GM20431 (cell line): Measurements from ENCODE around the gene FSD1.
"Not testable (repeated sequence)": the region's sequence is repeated elsewhere in the genome, so short reads cannot be mapped to it uniquely, and the experiment has no call there.

Experiments
- in situ Hi-C: fragments of 300-500 bp; cut with MseI, MboI; formaldehyde crosslinking; loops from one replicate; pipeline ENCODE4 v1.15.0; 2020; ENCODE audit warnings: low sequenced_read_pairs; ENCODE audit not compliant: unreplicated experiment

FSD1 gene

GRCh38 chr19:4342314-4342614 is 37.9 kb downstream of the FSD1 start:
- in situ Hi-C loops, result no loop called here

DNA sequence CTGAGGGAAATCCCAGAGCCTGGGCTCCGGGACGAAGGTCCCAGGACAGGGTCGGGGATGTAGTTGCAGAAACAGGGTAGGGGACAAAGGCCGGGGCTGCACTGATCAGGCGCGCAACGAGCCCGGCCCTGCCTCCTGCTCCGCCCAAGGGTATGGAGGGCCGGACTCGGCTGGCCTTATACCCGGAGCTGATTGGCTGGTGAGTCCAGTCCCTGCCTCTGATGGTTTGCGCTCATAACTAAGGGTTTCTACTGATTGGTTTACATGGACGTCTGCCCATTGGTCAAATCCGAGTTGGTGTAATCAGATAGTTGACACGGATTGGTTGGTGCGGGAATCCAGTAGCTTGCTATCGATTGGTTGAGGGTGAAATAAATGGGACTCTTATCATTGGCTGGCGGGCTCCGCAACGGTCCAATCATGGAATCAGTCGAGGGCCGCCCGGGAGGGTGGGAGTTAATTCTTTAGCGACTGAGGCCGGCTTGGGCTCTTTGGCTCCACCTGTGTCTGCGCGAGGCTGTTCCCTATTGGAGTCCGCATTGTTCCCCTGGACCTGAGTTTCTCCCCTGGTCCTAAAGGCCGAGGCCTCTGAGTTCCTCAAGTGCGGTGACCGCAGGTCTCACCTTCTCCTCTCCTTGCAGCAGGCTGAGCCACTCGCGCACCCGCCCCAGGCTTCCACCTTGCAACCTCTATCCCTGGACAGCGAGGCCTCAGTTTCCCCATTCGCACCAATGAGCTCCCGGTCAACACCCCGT is 38.4 kb downstream of the FSD1 start:
- in situ Hi-C loops, result no loop called here

GRCh38 chr19:4343370-4344307 is 39.2 kb downstream of the FSD1 start, which contains the start of gene MPND:
MPND (plus strand) TSS chr19:4343562; CDS start chr19:4343594, 32 bp downstream.
- in situ Hi-C loops, result no loop called here

DNA sequence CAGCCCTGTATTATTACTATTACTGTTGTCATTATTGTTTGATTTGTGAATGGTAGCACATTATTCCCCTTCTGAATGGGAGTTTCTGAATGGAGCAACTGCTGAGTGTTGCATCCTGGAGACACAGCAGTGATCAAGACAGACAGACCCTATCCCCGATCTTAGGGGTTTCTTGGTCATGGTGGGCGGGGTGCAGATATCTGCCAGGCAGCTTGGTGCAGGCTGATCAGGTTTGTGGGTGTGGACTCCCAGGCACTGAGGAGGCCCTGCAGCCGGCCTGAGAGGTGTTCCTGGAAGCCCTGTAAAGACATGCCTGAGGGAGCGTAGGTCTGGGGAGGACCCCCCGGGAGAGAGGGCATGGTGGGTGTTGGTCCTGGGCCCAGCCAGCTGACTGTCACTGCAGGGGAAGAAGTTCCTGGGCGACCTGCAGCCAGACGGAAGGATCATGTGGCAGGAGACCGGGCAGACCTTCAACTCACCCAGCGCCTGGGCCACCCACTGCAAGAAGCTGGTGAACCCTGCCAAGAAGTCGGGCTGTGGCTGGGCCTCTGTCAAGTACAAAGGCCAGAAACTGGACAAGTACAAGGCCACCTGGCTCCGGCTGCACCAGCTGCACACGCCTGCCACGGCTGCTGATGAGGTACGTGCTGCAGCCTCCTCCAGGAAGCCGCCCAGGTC is 41.1 kb downstream of the FSD1 start:
- in situ Hi-C loops, result no loop called here

DNA sequence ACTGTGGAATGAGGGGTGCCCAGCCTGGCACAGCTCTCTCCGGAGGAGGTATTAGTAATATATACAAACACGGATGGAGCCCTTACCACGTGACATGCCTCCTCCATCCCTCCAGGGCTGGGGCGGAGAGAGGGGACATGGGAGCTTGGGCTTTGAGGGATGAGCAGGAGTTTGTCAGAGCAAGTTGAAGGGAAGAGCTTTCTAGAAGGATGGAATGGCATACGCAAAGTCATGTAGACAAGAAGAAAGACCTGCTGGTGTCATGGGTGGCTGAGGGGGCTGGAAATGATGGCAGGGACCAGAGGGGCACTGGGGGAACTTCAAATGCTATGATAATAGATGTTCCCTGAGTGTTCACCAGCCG is 41.6 kb downstream of the FSD1 start:
- in situ Hi-C loops, result no loop called here

DNA sequence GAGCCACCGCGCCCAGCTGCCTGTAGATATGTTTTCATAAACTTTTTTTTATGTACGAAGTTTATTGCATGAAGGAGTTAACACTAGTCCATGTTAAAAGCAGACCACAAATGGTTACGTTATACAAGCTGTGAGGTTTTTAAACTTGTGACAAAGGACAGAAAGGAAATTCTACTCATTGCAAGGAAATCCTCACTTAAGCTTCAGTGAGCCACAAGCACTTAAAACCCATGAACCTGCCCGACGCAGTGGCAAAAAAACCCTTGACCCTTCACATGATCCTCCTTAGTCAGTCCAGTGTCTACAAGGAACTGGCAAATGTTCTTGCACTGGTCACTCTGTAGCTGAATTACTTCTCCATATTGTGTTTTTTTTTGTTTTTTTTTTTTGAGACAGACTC is 43.1 kb downstream of the FSD1 start:
- in situ Hi-C loops, result no loop called here

DNA sequence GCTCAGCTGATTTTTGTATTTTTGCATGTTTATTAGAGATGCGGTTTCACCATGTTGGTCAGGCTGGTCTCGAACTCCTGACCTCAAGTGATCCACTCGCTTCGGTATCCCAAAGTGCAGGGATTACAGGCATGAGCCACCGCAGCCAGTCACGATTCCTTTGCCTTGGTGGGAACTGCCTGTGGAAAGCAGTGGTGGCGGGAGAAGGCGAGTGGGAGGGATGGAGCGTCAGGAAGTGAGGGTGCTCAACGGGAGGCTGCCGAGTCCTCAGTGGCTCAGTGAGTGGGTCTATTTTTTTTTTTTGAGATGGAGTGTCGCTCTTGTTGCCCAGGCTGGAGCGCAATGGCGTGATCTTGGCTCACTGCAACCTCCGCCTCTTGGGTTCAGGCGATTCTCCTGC is 44.8 kb downstream of the FSD1 start:
- in situ Hi-C loops, result not testable (repeated sequence)

GRCh38 chr19:4350111-4350510 is 45.7 kb downstream of the FSD1 start:
- in situ Hi-C loops, result no loop called here

- in situ Hi-C loops, result no loop called here
Measured at GRCh38 chr19:4350726-4351125, 46.3 kb downstream of the FSD1 start.

DNA sequence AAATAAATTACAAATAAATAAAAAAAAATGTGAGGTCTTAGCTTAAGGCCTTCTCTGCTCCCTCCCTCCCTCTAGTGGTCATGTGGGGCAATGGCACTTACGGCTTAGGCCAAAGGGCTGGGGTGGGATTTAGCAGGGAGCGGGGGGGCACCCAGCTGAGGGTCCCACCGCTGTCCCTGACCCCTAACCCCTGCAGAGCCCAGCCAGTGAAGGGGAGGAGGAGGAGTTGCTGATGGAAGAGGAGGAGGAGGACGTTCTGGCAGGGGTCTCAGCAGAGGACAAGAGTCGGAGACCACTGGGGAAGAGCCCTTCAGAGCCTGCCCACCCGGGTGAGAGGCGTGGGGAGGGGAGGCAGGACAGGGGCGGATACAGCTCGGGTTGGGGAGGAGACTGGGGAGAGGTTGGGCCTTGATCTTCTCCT is 48.3 kb downstream of the FSD1 start:
- in situ Hi-C loops, result no loop called here

GRCh38 chr19:4354282-4354681 is 49.9 kb downstream of the FSD1 start:
- in situ Hi-C loops, result no loop called here

DNA sequence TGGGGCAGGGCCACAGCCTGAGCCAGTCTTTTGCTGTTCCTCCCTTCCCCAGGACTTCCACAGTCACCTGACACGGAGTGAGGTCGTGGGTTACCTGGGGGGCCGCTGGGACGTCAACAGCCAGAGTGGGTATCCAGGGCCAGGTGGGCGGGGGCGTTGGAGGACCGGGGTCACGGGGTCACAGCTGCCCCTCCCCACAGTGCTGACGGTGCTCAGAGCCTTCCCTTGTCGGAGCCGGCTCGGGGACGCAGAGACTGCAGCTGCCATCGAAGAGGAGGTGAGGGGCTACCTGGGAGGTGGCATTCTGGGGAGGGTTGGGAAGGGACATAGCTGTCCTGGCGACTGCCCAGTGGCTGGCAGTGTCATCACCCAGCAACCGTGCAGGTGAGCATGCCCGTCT is 50.5 kb downstream of the FSD1 start:
- in situ Hi-C loops, result no loop called here

GRCh38 chr19:4357095-4357797 is 52.8 kb downstream of the FSD1 start:
- in situ Hi-C loops, result no loop called here

DNA sequence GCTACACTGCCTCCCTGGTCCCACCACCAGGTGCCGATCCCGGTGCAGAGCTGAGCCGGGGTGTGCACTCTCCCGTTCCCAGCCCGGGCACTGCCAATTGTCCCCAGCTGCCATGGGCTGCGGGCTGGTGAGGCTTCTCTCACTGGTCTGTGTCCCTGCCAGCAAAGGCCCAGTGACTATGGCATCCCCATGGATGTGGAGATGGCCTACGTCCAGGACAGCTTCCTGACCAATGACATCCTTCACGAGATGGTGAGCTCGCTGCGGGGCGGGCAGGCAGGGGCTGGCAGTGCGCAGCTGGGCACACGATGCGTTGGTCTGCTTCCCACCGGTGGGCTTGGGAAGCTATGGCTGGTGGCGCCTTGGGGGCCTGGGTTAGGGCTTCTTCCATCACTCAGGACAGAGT is 53.5 kb downstream of the FSD1 start:
- in situ Hi-C loops, result no loop called here

- in situ Hi-C loops, result no loop called here
Measured at GRCh38 chr19:4358709-4359626, 54.6 kb downstream of the FSD1 start.

GRCh38 chr19:4359627-4360000 is 55.2 kb downstream of the FSD1 start:
- in situ Hi-C loops, result no loop called here

- in situ Hi-C loops, result no loop called here
Measured at GRCh38 chr19:4360081-4360569, 55.7 kb downstream of the FSD1 start.

DNA sequence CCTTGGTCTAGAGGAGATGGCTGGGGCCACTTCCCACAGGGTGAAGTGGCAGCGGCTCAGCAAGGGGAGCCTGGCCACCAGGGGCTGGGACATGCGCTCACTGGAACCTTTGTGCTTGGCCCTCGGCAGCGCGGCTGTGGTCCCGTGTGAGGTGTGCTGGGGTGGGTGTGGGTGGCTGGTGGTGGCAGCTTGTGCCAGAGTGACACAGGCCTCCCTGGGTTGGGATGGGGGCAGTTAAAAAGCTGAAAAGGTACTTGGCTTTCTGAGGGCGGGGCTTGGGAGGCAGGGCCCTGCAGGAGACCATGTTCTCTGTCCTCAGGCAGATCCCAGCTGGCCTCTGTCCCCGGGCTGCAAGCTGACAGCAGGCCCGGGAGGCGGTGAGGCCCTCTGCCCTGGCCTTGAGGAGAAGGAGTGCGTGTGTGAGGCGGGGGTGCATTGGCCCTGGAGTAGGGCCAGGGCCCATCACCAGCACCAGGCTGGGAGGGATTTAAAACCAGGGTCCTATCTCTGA is 56.3 kb downstream of the FSD1 start:
- in situ Hi-C loops, result no loop called here
